SW 1271 (cell line): ENCODE results near the gene RPP14.

Experiments used
- DNase-seq, 2 experiments: peaks; one replicate each; lab custom pipeline; 2025; lab: John Stamatoyannopoulos, UW

RPP14 gene

DNA sequence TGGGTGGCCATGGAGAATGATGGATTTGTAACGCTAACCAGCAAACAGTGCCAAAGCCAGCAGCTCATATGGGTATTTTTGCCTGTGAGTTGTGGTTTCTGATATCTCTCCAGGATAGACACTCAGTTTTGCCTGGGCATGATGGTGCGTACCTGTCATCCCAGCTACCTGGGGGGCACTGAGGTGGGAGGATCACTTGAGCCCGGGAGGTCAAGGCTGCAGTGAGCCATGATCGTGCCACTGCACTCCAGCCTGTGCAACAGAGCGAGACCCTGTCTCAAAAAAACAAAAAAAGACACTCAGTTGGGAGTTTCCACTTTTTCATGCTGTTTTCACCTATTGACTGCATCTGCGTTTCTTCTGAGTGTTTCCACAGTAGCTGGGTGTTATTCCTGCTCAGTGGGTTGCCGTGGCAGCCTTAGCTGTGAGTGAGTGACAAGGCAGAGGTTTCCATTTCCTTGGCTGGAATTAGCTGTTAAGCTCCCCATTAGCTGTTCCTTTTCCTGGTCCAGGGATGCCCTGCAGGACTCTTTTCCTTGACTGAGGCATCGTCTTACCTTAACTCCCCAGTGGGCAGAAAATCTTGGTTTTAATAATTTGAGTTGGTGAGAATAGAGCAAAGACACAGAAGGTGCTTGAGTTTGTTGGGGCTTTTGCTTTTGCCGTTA, 14.2 kb upstream of the RPP14 start:
- no peak for DNase-seq

DNA sequence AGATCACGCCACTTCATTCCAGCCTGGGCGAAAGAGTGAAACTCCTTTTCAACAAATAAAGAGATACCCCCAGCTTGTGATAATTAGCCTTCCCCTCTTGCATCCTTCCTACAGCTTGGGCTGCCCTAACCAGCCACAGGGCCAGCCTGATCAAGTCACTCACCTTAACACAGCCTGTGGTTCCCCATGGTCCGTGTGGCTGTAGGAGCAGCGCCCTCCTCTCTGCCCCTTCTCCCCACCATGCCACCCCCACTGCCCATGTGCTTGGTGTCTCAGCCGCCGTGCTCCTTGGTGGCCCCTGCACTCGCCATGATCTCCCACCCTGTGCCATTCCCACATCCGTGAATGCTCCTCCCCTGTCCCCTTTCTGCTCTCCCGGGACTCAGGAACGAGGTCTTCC, 13.2 kb upstream of the RPP14 start:
- no peak for DNase-seq

DNA sequence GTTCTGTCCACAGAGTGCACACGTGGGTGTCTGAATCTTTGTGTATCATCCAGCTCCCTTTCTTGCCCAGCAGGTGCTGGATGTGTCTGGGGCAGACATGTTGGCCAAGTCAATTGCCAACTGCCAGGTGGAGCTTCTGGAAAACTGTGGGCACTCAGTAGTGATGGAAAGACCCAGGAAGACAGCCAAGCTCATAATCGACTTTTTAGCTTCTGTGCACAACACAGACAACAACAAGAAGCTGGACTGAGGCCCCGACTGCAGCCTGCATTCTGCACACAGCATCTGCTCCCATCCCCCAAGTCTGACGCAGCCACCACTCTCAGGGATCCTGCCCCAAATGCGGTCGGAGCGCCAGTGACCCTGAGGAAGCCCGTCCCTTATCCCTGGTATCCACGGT, 12.5 kb upstream of the RPP14 start:
- DNase-seq, result no peak

DNA sequence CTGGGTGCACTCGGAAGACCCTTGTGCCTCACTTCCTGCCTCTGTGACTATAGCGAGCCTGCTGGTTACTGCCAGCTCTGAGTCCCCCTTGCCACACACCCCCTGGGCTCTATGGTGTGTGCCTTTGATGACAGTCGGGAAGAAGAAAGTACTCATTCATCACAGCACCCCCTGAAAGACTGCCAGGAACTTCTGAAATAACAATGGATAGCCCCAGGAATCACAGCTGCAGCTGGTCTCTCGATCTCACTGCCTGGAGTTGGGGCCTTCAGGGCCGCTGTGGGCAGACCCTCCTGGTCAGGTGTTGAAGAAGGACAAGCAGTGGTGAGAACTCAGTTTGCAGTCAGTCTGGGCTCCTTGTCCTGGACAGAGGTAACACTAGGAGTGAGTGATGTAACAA, 9.8 kb upstream of the RPP14 start:
- DNase-seq, result no peak

DNA sequence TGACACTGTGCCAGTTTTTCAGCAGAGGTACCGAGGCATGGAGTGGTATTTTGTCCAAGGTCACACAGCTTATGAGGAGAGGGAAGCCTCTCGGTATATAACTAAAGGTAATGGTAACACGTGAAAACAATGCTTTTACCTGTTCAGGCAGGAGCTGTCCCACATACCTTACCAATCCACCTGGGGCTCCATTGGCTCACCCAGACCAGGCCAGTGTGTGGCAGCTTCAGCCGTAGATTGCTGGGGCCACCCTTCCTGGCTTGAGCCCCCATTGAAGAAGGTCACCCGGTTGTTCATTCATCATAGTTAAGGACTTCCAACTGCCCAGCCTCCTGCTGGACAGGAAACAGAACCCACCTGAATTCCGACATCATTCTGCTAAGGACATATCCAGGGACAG, 9.2 kb upstream of the RPP14 start:
- DNase-seq, result no peak

DNA sequence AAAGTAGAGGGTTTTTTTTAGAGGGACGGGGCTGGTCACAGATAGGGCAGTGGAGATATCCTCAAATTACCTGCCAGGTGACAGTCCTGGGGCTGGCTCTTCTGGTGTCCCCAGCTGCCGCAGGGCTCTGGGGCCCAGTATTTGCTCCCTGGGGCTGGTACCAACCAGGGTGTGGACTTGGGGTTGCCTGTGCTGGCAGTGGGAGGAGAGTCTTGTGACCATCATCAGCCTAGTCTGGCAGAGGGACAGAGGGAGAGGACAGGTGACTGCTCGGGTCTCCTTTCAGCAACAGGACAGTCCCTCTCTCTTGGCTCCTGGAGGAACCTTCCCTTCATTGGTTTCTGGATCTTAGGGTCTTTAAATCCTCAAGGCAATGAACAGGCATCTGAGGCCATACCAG, 7.9 kb upstream of the RPP14 start:
- DNase-seq, result no peak

DNA sequence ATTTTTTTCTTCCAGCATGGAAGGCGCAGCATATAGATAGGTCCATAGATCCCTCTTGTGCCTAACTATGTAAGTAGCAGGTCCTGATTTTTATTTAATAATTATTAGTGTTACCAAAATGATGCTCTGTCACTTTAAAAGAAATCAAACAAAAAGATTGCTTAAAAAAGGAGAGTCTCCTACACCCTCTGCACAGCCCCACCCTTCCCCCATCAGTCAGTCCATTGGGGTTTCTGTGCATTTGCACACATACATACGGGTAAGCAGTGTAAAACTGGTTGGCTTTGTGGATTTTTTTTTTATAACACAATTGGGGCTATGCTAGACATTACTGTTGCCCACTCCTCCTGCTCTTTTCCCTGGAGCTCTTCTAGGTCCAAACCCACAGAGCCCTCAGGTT, 7.0 kb upstream of the RPP14 start:
- no peak for DNase-seq

DNA sequence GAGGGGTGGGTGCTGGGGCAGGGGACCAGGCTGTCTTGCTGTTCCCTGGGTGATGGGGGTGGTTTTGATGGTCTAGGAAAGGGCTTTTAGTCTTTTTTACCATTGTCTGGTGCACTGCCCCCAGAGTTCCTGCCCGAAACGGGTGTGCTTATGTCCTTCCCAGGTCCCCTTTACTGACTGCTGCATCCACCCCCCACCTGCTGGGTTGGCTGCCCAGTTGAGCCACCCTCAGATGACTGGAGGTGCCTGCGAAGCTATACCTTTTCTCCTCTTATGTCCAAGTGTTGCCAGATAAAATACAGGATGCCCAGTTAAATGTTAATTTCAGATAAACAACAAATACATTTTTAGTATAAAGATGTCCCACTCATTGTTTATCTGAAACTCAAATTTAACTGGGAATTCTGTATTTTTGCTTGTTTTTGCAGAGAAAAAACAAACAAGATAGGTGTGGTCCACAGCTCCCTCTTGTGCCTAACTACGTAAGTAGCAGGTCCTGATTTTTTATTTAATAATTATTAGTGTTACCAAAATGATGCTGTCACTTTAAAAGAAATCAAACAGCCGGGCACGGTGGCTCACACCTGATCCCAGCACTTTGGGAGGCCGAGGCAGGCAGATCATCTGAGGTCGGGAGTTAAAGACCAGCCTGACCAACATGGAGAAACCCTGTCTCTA, 6.1 kb upstream of the RPP14 start:
- DNase-seq, result peak in 1 of 2 experiments; percentile 25

DNA sequence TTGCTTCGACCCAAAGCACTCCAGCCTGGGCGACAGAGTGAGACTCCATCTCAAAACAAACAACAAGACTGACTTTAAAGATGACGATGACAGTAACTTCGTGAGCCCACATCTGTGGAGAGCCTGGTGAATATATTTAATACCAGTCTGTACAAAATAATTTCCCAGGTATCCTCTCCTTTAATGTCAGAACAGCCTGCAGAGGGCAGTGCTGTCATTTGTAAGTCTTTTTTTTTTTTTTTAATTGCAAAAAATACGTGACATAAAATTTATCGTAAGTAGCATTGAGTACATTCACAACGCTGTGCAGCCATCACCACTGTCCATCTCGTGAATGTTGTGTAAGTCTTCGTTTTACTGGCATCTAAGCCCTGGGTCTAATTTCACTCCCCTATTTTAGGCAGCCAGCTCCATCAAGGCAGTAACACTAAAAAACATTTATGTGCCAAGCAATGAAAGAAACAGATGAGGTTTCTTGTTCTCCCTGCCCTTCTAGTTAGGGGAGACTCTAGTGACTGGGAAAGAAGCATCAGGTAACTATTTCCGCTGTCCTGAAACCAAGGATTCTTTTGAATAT, 1.7 kb downstream of the RPP14 start:
- DNase-seq, result peak; percentile 5 to 51

DNA sequence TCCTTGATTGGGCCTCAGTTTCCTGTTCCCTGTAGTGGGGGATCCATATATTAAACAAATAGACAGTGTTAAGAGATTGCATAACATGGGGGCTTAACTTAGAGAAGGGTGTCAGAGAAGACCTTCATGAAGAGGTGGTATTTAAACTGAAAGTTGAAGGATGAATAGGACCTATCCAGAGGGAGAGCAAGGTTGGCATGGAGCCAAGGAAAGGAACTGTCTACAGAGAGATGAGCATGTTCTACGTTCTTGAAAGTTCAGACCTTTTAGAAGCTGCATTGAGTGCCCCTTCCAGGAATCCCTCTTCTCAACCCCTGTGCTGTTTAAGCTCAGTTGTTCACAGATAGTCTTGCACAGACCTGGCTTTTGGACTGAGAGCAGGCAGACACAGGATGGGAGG, 2.7 kb downstream of the RPP14 start:
- DNase-seq, result no peak

DNA sequence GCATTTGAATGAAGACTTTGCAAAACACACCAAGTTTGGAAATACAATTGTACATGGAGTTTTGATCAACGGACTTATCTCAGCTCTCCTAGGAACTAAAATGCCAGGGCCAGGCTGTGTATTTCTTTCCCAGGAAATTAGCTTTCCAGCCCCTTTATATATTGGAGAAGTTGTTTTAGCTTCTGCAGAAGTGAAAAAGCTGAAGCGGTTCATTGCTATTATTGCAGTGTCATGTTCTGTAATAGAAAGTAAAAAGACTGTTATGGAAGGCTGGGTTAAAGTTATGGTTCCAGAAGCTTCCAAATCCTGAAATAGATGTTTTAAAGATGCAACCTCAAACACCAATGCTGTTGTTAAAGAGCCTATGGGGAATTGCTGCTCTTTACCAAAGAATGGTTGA, 11.8 kb downstream of the RPP14 start:
- DNase-seq, result no peak

DNA sequence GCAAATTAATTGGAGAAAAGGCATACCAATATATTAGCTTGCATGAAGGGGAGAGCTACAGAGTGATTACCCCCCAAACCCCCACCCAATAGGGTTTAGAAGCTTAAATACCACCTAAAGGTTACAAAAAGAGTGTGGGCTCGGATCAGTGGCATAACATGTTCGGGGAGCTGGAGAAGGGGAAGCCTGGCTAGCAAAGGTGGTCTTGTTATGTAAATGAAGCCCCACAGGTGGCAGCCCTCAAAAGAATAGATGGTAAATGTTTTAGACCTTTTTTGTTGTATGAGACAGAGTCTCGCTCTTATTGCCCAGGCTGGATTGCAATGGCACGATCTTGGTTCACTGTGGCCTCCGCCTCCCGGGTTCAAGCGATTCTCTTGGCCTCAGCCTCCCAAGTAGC, 15.7 kb downstream of the RPP14 start:
- no peak for DNase-seq

DNA sequence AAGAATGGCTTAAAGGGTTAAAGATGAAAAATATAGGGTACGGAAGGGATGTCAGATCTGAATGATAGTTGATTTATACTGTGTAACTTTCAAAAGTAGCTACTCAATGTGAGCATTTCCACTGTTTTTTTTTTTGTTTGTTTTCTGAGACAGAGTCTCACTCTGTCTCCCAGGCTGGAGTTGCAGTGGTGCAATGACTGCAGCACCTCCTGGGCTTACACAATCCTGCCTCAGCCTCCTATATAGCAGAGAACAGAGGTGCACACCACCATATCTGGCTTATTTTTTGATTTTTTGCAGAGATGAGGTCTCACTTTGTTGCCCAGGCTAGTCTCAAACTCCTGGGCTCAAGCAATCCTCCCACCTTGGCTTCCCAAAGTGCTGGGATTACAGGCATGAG, 16.7 kb downstream of the RPP14 start:
- no peak for DNase-seq

DNA sequence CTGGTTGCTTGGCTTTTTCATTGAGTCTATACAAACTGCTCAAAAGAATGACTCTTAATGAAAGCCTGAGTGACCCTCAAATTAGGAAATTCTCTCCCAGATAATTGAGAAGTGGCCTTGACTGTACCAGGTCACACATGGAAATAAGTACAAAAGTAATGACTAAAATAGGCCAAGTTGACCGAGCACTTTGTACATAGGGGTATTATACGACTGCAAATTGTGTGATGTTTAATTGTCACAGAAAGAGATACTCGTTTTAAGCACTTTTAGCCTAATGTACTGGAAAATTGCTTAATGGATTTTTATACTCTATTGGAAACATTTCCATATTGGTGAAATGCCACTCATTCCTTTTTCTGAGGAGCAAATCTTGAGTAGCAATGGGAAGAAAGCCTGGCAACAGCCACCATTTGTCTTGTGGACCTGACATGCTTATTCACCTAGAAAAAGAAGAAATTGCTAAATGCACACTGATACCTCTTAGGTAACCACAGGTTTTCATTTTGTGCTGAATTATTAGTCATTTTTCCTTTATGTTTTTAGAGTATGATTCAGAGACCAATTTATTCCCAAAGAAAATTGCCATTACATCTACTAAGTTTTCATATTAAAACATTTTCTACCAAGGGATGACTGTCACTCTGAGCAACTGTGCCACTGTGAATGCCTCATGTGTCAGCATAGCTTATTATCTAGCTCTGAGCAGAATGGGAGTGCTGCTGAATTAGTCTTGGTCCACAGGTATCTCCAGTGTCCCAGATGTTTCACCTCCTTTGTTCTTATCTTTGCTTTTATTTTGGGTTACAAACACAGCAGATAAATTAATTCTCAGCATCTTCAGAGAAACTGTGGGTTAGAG, 17.7 kb downstream of the RPP14 start:
- no peak for DNase-seq

DNA sequence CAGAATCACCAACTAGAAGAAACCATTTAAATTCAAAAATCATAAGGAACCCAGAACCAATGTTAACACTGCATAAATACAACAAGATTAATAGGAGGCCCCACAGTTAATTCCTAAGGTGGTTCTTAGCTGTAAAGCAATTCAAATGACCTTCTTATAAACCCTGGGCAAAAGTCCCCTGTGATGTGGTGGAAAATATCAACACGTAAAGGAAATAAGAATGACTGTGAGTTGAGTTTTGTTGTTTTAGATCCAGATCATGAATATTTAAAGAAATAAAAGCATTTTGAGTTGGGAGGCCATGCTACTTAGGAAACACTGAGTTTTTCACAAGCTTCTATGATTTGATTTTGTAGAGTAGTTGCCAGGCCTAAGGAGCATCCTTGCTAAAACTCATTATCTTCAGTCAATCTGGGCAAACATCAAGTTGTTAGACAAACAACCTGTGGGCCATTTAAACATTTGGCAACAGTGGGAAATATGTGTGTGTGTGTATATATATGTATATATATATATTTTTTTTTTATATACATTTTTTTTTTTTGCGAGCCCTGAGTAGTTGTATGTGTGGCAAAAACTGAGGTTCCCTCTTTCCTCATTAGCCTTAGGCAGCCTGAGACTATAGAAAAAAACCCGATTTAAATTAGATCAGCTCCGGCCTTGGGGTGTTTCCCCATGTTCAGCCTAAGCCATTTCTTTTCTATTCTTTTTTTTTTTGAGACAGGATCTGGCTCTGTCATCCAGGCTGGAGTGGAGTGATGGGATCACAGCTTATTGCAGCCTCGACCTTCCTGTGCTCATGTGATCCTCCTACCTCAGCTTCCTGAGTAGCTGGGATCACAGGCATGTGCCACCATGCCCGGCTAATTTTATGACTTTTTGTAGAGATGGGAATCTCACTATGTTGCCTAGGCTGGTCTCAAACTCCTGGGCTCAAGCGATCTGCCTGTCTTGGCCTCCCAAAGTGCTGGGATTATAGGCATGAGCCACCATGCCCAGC, 18.6 kb downstream of the RPP14 start:
- DNase-seq, result no peak

DNA sequence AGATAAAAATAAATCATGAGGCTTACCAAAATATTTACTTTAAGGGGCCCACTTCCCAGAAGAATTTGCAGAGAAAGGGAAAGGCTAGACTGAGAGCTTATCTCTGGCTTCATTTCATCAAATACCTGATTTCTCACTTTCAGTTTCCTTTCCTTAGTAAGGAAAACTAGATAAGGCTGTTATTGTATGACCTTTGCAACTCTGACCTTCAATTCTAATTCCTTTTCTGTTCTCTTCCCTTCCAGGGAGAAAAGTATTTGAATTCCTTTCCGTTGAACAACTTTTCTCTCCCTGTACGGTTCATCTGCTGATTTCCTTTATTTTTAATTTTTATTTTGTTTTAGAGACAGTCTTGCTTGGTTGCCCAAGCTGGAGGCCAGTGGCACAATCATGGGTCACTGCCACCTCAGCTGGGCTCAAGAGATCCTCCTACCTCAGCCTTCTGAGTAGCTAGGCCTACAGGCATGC, 19.5 kb downstream of the RPP14 start:
- DNase-seq, result no peak

DNA sequence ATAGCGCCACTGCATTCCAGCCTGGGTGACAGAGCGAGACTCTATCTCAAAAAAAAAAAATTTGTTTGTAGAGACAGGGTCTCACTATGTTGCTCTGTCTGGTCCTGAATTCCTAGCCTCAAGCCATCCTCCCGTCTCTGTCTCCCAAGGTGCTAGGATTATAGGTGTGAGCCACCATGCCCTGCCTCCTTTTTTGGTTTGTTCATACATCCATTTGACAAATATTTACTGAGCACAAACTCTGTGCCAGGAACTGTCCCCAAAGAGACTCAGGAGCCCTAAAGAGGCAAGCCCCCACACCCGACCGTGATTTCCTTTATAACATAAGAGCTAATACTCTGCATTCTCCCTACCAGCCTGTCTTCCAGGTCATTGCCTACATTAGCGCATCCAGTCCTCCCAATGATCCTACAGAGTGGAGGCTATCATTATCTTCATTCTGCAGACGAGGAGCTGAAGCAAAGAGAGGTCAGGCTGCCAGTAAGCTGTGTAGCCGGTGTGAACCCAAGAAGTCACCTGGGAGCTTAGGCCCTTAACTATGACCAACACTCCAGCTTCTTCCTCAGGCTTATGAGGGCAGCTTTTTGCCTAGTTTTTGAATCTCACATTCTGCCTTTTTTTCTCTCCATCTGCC, 20.3 kb downstream of the RPP14 start:
- no peak for DNase-seq

DNA sequence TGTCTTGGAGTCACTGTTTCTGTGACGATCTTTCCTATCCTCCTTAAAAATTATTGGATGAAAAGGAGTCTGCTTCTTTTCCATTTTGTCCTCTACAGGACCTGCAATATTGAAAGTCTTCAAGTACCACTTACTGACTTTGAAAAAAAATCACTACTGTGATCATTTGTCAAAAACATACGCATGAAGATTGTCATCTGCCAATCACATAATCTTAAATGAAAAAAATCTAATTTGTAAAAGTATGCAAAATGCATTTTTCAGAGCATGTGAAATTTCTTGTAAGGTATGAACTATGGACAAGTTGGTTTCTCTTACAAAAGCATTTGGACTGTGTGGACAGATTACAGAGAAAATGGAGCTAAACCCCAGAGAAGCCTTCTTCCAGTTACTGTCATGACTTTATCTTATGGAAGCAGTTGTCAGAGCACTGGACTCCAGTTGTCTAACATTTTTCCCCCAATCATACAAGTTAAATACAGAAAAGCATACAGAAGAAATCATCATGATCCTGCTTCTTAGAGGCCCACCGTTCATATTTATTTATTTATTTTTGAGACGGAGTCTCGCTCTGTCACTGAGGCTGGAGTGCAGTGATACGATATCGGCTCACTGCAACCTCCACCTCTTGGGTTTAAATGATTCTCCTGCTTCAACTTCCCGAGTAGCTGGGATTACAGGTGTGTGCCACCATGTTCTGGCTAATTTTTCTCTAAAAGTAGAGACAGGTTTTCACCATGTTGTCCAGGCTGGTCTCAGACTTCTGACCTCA, 23.3 kb downstream of the RPP14 start:
- no peak for DNase-seq

DNA sequence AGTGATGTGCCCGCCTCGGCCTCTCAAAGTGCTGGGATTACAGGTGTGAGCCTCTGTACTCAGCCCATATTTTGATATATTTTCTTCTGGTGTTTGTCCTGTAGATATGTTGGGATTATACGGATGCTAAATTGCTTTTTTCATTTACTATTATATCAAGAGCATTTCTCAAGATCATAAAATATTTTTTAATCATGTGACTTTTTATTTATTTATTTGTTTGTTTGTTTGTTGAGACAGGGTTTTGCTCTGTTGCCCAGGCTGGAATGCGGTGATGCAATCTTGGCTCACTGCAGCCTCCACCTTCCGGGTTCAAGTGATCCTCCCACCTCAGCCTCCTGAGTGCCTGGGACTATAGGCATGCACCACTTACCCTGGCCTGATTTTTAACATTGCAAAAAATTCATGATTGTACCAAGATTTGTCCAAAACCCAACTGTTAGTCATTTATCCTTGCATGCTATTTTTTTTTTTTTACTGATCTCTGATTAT, 23.9 kb downstream of the RPP14 start:
- no peak for DNase-seq

DNA sequence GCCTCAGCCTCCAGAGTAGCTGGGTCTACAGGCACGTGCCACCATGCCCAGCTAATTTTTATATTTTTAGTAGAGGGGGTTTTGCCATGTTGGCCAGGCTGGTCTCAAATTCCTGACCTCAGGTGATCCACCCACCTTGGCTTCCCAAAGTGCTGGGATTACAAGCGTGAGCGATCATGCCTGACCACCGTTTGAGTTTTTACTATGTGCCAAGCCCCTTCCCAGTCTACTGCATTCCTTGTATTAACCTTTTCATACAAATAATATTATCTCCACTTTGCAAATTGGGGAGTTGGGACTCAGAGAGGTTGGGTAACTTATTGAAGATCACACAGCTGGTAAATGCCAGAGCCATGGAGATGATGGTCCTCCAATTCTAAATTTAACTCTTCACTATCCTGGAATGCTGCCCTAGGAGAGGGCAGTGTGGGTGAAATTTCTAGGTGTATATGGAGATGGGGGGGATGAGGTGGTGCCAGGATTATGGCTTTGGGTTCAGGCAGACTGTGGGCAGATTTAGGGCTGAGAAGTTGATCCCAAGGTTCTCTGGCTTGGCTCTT, 25.6 kb downstream of the RPP14 start:
- no peak for DNase-seq
